HEK293T (cell line): ENCODE data around the gene TCAP.

Source experiments
- CTCF ChIA-PET: fragments of 350-600 bp; formaldehyde crosslinking; extraction: SDS; loops from one replicate; lab custom pipeline; 2021; ENCODE audit warnings: antibody characterized with exemption, inconsistent platforms; lab: Yijun Ruan, JAX
- POLR2A ChIA-PET: fragments of 350-600 bp; formaldehyde crosslinking; extraction: SDS; loops from one replicate; lab custom pipeline; 2020; ENCODE audit warnings: antibody characterized with exemption, inconsistent platforms; lab: Yijun Ruan, JAX
- DNase-seq: peaks from one replicate; pipeline ENCODE4 v3.0.0; 2012; ENCODE audit warnings: mixed read lengths; ENCODE audit errors: extremely low spot score
- ARNT ChIP-seq: fragments of 450-650 bp; IDR thresholded peaks from 2 replicates; pipeline ENCODE4 v1.6.1; 2017; ENCODE audit warnings: mild to moderate bottlenecking
- BHLHE40 ChIP-seq: fragments of 450-650 bp; IDR thresholded peaks from 2 replicates; pipeline ENCODE4 v1.6.1; 2016; ENCODE audit warnings: mild to moderate bottlenecking, moderate library complexity, borderline replicate concordance
- CTBP1 ChIP-seq: fragments of 450-650 bp; IDR thresholded peaks from 2 replicates; pipeline ENCODE4 v1.6.1; 2016; ENCODE audit warnings: borderline replicate concordance
- ELF4 ChIP-seq: fragments of 450-650 bp; IDR thresholded peaks from 2 replicates; pipeline ENCODE4 v1.6.1; 2017; ENCODE audit warnings: antibody characterized with exemption
- FOXA1 ChIP-seq: fragments of 450-650 bp; IDR thresholded peaks from 2 replicates; pipeline ENCODE4 v1.6.1; 2016; ENCODE audit warnings: mild to moderate bottlenecking
- FOXK2 ChIP-seq: fragments of 450-650 bp; IDR thresholded peaks from 2 replicates; pipeline ENCODE4 v1.6.1; 2016; ENCODE audit warnings: mild to moderate bottlenecking
- FOXM1 ChIP-seq: fragments of 450-650 bp; IDR thresholded peaks from 2 replicates; pipeline ENCODE4 v1.6.1; 2017; ENCODE audit warnings: mild to moderate bottlenecking, borderline replicate concordance
- HDGF ChIP-seq: fragments of 450-650 bp; IDR thresholded peaks from 2 replicates; pipeline ENCODE4 v1.6.1; 2017; ENCODE audit warnings: antibody characterized with exemption, borderline replicate concordance
- L3MBTL2 ChIP-seq: fragments of 450-650 bp; conservative IDR thresholded peaks from 2 replicates; pipeline ENCODE4 v1.6.1; 2016; ENCODE audit warnings: mild to moderate bottlenecking
- LEF1 ChIP-seq: fragments of 450-650 bp; IDR thresholded peaks from 2 replicates; pipeline ENCODE4 v1.6.1; 2017; ENCODE audit warnings: mild to moderate bottlenecking, borderline replicate concordance
- NFRKB ChIP-seq: fragments of 450-650 bp; IDR thresholded peaks from 2 replicates; pipeline ENCODE4 v1.6.1; 2016; ENCODE audit warnings: mild to moderate bottlenecking, moderate library complexity
- PKNOX1 ChIP-seq: fragments of 450-650 bp; IDR thresholded peaks from 2 replicates; pipeline ENCODE4 v1.6.1; 2016
- SP1 ChIP-seq: fragments of 450-650 bp; IDR thresholded peaks from 2 replicates; pipeline ENCODE4 v1.6.1; 2017
- SUZ12 ChIP-seq: fragments of 450-650 bp; IDR thresholded peaks from 2 replicates; pipeline ENCODE4 v1.6.1; 2016; ENCODE audit warnings: mild to moderate bottlenecking
- TARDBP ChIP-seq: fragments of 450-650 bp; IDR thresholded peaks from 2 replicates; pipeline ENCODE4 v1.6.1; 2016
- ZNF384 ChIP-seq: fragments of 450-650 bp; IDR thresholded peaks from 2 replicates; pipeline ENCODE4 v1.6.1; 2016

The TCAP gene

GRCh38 chr17:39664581-39665561 lies at the start of gene TCAP:
TCAP (plus strand) TSS chr17:39665349; CDS start chr17:39665360, 11 bp downstream.
- POLR2A ChIA-PET = interaction anchor here (1.0 to 2.7 kb wide), 2 partner anchors 23 to 465 kb away, joined by 3 to 11 read pairs; partner anchors contain the start of genes PGAP3 and RPL19
- TF ChIP-seq PKNOX1 (no peak), LEF1 (no peak), NFRKB (no peak), HDGF (no peak)
- CTCF ChIA-PET = interaction anchor here (0.8 to 2.7 kb wide), 5 partner anchors 11 to 43 kb away, joined by 3 to 21 read pairs (median 9); no protein-coding TSS in a partner anchor
- DNase-seq = no peak

GRCh38 chr17:39615434-39615833 lies 49.7 kb upstream of the TCAP start:
- CTCF ChIA-PET = interaction anchor here (0.5 to 1.2 kb wide), 2 partner anchors 8 kb away, joined by 3 read pairs; no protein-coding TSS in a partner anchor
- POLR2A ChIA-PET = no interaction called here

GRCh38 chr17:39617100-39617445 lies 48.1 kb upstream of the TCAP start:
- TF ChIP-seq CTBP1 (no peak), ZNF384 (no peak), ELF4 (no peak), FOXK2 (no peak), FOXM1 (no peak), HDGF (no peak), LEF1 (no peak), PKNOX1 (no peak), NFRKB (no peak), L3MBTL2 (no peak), SP1 (no peak), SUZ12 (no peak)
- no peak for DNase-seq
- POLR2A ChIA-PET = interaction anchor here (0.9 kb wide), 1 partner anchor 69 kb away, joined by 3 read pairs; no protein-coding TSS in a partner anchor
- CTCF ChIA-PET = no interaction called here

More at GRCh38 chr17:39615434-39615833, 49.7 kb upstream of the TCAP start:
- no peak for DNase-seq
- TF ChIP-seq NFRKB (no peak), ELF4 (no peak), SP1 (no peak), LEF1 (no peak), PKNOX1 (no peak), FOXK2 (no peak), FOXA1 (no peak)

GRCh38 chr17:39617446-39618245 lies 47.5 kb upstream of the TCAP start:
- peak; percentile 20 for DNase-seq
- POLR2A ChIA-PET = interaction anchor here (0.9 to 1.6 kb wide), 3 partner anchors 70 to 142 kb away, joined by 3 to 4 read pairs (median 3); partner anchors contain the start of gene ERBB2
- CTCF ChIA-PET = no interaction called here
- TF ChIP-seq ZNF384 (no peak), NFRKB (no peak), FOXA1 (no peak), HDGF (no peak), TARDBP (no peak), ELF4 (no peak), PKNOX1 (no peak), SUZ12 (no peak), L3MBTL2 (no peak), SP1 (no peak), BHLHE40 (no peak), FOXM1 (no peak), LEF1 (no peak), FOXK2 (no peak), CTBP1 (no peak), ARNT (no peak)
